Breast epithelium (tissue), 4 donors: ENCODE data around the gene PCBP4. TPM values are rescaled to one million over a fixed set of nuclear protein-coding genes. Genes with fewer than 3 reads are reported as not detected.

ENCODE experiments used
- DNase-seq, 2 donors: peaks; one replicate each; pipeline ENCODE4 v3.0.0-alpha.2; 2019; ENCODE audit warnings: low spot score in 2 of 2
- H3K27ac ChIP-seq, 2 donors: fragments of 200-600 bp; sonication (generic) in 1 of 2; one replicate each; pipeline ENCODE4 v1.5.1; 2016 to 2019; ENCODE audit warnings: mild to moderate bottlenecking in 1 of 2
- H3K27me3 ChIP-seq, 2 donors: fragments of 200-600 bp; sonication (generic) in 1 of 2; one replicate each; pipeline versions ENCODE4 v1.5.1 to v1.6.0; 2017 to 2019; ENCODE audit warnings: control low read depth in 1 of 2, mild to moderate bottlenecking in 1 of 2
- H3K36me3 ChIP-seq: fragments of 200-600 bp; one replicate; pipeline ENCODE4 v1.5.1; 2019
- H3K4me1 ChIP-seq, 2 donors: fragments of 200-600 bp; sonication (generic); one replicate each; pipeline ENCODE4 v1.5.1; 2016 to 2019; ENCODE audit warnings: control low read depth in 1 of 2
- H3K4me3 ChIP-seq, 3 donors: fragments of 200-600 bp; sonication (generic); 1 replicate in 2 of 3; 2 replicates in 1 of 3; pipeline ENCODE4 v1.5.1; 2016 to 2019; ENCODE audit warnings: mild to moderate bottlenecking in 3 of 3, moderate library complexity in 2 of 3
- H3K9me3 ChIP-seq, 2 donors: fragments of 200-600 bp; sonication (generic) in 1 of 2; one replicate each; pipeline ENCODE4 v1.5.1; 2016 to 2019; ENCODE audit warnings: control low read depth in 1 of 2
- POLR2A ChIP-seq: fragments of 450-650 bp; IDR thresholded peaks from one replicate; pipeline ENCODE4 v1.6.1; 2016; ENCODE audit warnings: antibody characterized with exemption, mild to moderate bottlenecking, moderate library complexity
- POLR2AphosphoS5 ChIP-seq, 3 donors: sonication (generic); formaldehyde crosslinking; IDR thresholded peaks; one replicate each; pipeline ENCODE4 v1.6.1; 2017; ENCODE audit warnings: antibody characterized with exemption in 3 of 3
- intact Hi-C: fragments of 100-400 bp; cut with DNase I; formaldehyde crosslinking; loops from one replicate; pipeline ENCODE4 v1.15.1; 2023; ENCODE audit warnings: low total_unique reads
- total RNA-seq, 3 donors: library from RNA; depleted of rRNA; stranded (reverse); fragments of >200 nt; gene quantifications; one replicate each; pipeline ENCODE4 v1.1.0, GENCODE V29; 2016
- TF ChIP-seq, protein P1 (sequence below), 3 donors: fragments of 450-650 bp; IDR thresholded peaks; one replicate each; pipeline ENCODE4 v1.5.1; 2016 to 2017; ENCODE audit warnings: antibody characterized with exemption in 3 of 3, mild to moderate bottlenecking in 3 of 3, moderate library complexity in 3 of 3

Gene PCBP4
- total RNA-seq, 3 donors from 2014 or later: 36.2 to 51.8 (median 51.2) TPM

DNA sequence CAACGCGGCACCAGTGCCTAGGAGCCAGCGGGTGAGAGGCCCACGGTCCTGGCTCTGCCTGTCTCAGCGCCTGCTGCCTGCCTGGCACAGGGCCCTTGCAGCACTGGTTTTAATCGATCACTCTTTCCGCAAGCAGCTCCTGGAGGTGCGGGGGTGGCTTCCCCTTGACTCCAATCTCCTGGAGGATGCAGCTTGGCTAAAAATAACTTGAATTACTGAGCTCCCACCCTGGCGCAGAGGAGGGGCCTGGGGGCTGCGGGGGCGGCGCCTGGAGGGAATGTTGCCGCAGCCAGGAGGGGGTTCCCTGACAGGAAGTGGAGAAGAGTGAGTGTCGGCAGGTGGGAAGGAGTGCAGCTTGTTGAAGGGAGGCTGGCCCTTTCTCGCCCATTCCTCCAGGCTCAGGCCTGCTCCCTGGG is 38.3 kb upstream of the PCBP4 start:
- TF ChIP-seq, protein P1, sequence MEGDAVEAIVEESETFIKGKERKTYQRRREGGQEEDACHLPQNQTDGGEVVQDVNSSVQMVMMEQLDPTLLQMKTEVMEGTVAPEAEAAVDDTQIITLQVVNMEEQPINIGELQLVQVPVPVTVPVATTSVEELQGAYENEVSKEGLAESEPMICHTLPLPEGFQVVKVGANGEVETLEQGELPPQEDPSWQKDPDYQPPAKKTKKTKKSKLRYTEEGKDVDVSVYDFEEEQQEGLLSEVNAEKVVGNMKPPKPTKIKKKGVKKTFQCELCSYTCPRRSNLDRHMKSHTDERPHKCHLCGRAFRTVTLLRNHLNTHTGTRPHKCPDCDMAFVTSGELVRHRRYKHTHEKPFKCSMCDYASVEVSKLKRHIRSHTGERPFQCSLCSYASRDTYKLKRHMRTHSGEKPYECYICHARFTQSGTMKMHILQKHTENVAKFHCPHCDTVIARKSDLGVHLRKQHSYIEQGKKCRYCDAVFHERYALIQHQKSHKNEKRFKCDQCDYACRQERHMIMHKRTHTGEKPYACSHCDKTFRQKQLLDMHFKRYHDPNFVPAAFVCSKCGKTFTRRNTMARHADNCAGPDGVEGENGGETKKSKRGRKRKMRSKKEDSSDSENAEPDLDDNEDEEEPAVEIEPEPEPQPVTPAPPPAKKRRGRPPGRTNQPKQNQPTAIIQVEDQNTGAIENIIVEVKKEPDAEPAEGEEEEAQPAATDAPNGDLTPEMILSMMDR (IDR thresholded peaks at IDR 0.05): no peak
- TF ChIP-seq POLR2A: no peak
- no peak for TF ChIP-seq POLR2AphosphoS5 (IDR thresholded peaks at IDR 0.05)
- peak in 1 of 2 donors; percentile 43 for DNase-seq
- no peaks in the 10 kb centered on the region for H3K9me3 ChIP-seq

DNA sequence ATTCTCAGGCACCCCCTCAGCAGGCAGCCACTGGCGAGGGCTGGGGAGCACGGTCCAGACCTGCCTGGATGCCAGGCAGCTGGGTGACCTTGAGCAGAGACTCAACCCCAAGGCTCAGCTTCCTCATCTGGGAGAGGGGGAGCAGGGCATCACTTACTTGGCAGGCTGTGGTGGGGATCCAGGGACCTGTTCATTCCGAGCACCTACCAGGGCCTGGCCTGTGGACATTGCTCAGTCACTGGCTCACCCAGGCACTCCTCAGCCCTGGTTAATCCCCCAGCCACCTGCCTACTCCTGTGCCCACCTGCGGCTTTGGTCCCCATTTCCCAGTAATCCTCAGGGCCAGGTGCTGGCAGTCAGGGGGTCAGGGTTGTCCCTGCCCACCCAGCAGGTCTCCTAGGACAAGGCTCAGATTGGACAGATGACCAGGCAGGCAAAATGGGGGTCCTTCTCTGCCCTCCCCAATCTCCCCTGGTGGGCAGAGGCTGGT is 37.7 kb upstream of the PCBP4 start:
- H3K4me1 ChIP-seq: peaks cover 7 to 12% of the 10 kb centered on the region in 2 donors
- H3K27me3 ChIP-seq: no peaks in the 10 kb centered on the region
- intact Hi-C loops: loop anchor here (5.0 to 10.0 kb wide), 2 partner anchors 50 to 137 kb away; partner anchors contain the start of gene DUSP7
- no peaks in the 10 kb centered on the region for H3K36me3 ChIP-seq
- no peak for DNase-seq
- H3K4me3 ChIP-seq: no peak overlapping the region
- H3K9me3 ChIP-seq: no peaks in the 10 kb centered on the region
- peak overlapping the region; percentile 55 to 70 for H3K27ac ChIP-seq
- TF ChIP-seq POLR2AphosphoS5 (IDR thresholded peaks at IDR 0.05) (no peak), POLR2A (no peak)
- TF ChIP-seq, protein P1 (IDR thresholded peaks at IDR 0.05): no peak

More for the DNA sequence above, 38.3 kb upstream of the PCBP4 start:
- intact Hi-C loops: loop anchor here (10.0 kb wide), 1 partner anchor 49 kb away; the partner anchor contains the start of gene DUSP7
- Histone ChIP-seq H3K4me1 (peaks cover 7 to 12% of the 10 kb centered on the region in 2 donors), H3K27me3 (no peaks in the 10 kb centered on the region), H3K27ac (peak overlapping the region; percentile 55 to 70), H3K4me3 (peak overlapping the region in 1 of 3 donors; percentile 54), H3K36me3 (no peaks in the 10 kb centered on the region)

DNA sequence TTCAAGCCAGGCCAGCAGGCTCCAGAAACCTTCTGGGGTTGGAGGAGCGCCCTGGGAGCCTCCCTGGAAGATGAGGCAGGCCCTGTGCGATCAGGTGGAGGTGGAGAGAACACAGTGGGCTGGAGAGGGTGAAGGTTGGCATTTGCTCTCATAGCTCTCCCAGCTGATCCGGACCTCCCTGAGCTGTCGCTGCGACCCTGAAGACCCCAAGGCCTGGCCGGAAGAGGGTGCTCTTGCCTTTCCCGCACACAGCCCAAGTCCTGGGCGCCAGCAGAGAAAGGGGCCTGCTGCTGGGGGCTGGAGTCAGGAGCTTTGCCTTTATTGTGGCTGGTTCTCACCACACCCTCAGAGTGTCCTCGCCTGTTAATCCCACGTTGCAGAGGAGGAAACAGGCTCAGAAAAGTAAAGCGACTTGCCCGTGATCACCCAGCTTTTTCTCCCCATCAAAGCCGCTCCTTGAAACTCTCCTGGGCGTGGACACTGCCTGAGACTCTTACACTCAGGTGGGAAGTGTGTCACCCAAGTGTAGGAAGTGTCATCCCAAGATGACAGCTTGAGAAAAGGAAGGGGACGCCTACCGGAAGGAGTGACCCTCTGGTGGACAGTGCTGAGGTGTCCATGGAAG is 37.0 kb upstream of the PCBP4 start:
- intact Hi-C loops: loop anchor here (5.0 to 10.0 kb wide), 2 partner anchors 51 to 138 kb away; partner anchors contain the start of gene DUSP7
- DNase-seq: no peak
- Histone ChIP-seq H3K27ac (no peak overlapping the region), H3K36me3 (no peaks in the 10 kb centered on the region), H3K9me3 (no peaks in the 10 kb centered on the region), H3K27me3 (no peaks in the 10 kb centered on the region), H3K4me3 (no peak overlapping the region), H3K4me1 (peaks cover 7 to 12% of the 10 kb centered on the region in 2 donors)
- TF ChIP-seq, protein P1 (IDR thresholded peaks at IDR 0.05): no peak
- TF ChIP-seq POLR2A: no peak
- TF ChIP-seq POLR2AphosphoS5 (IDR thresholded peaks at IDR 0.05): no peak

DNA sequence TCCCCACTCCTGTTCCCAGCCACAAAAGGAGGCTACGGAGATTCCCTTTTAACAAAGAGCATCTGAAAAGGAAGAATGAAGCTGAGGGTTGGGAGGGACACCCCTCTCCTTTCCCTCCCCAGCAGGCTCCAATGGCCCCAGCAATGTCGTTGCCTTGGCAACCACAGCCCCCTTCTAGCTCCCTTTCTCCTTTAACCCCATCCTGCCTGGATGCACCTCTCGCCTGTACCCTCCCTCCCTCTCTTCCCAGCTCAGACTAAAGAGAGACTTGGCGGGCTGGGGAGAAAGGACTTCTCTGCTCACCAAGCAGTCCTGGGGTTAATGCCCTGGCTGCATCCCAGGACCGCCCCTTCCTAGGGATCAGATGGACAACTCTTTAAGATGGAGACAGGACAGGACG is 35.5 kb upstream of the PCBP4 start:
- Histone ChIP-seq H3K4me1 (peaks cover 7 to 12% of the 10 kb centered on the region in 2 donors), H3K9me3 (no peaks in the 10 kb centered on the region), H3K4me3 (no peak overlapping the region), H3K36me3 (no peaks in the 10 kb centered on the region), H3K27ac (no peak overlapping the region), H3K27me3 (no peaks in the 10 kb centered on the region)
- DNase-seq: no peak
- no peak for TF ChIP-seq POLR2AphosphoS5 (IDR thresholded peaks at IDR 0.05)
- intact Hi-C loops: loop anchor here (5.0 to 10.0 kb wide), 2 partner anchors 52 to 140 kb away; partner anchors contain the start of gene DUSP7

DNA sequence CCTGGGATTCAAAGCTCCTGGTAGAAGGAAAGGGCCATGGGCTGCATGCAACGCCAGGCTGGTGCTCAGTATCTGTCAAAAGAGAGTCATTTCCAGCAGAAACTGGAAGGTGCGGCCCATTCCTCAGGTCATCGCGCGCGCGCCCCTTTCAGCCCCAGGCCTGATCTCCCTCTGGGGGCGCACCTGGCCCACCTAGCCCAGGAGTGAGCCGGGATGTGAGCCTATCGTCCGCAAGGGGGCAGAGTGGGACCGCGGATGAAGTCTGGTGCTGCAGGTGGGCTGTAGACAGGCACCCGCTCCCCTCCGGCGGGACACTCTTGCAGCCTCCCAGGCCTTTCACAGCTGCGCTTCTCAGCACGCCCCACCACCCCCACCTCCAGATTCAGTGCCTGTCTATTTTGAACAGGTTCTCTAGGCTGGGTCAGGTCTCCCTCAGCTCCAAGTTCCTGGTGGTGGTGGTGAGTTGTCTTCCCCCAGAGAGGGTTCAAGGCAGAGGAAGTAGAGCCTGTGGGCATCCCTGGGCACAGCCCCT is 34.3 kb upstream of the PCBP4 start:
- Histone ChIP-seq H3K4me1 (peaks cover 7 to 12% of the 10 kb centered on the region in 2 donors), H3K9me3 (no peaks in the 10 kb centered on the region), H3K27me3 (no peaks in the 10 kb centered on the region), H3K36me3 (no peaks in the 10 kb centered on the region), H3K4me3 (no peak overlapping the region), H3K27ac (no peak overlapping the region)
- intact Hi-C loops: loop anchor here (1.0 to 10.0 kb wide), 3 partner anchors 44 to 141 kb away; partner anchors contain the start of gene DUSP7
- peak; percentile 56 to 68 for DNase-seq
- TF ChIP-seq POLR2AphosphoS5 (IDR thresholded peaks at IDR 0.05) (peak in 2 of 3 donors; percentile 16 to 22), POLR2A (no peak)
- TF ChIP-seq, protein P1 (IDR thresholded peaks at IDR 0.05): peak; percentile 82 to 96 (median 95)
